Vagina (tissue), 2 donors: Measurements from ENCODE around the gene ZSWIM3. TPM values are rescaled to one million over a fixed set of nuclear protein-coding genes. Genes with fewer than 3 reads are reported as not detected.

ENCODE experiments used
- DNase-seq, 2 donors: peaks; one replicate each; pipeline ENCODE4 v3.0.0-alpha.2; 2017; ENCODE audit errors: extremely low spot score in 2 of 2
- H3K27ac ChIP-seq: fragments of 200-600 bp; sonication (generic); one replicate; pipeline ENCODE4 v1.5.1; 2019
- H3K27me3 ChIP-seq: fragments of 200-600 bp; sonication (generic); one replicate; pipeline ENCODE4 v1.5.1; 2019
- H3K36me3 ChIP-seq, 2 donors: fragments of 200-600 bp; sonication (generic); one replicate each; pipeline ENCODE4 v1.5.1; 2017 to 2019
- H3K4me1 ChIP-seq: fragments of 200-600 bp; sonication (generic); one replicate; pipeline ENCODE4 v1.5.1; 2019
- H3K4me3 ChIP-seq, 2 donors: fragments of 200-600 bp; sonication (generic); 1 replicate in 1 of 2; 2 replicates in 1 of 2; pipeline ENCODE4 v1.5.1; 2016 to 2019
- H3K9me3 ChIP-seq: fragments of 200-600 bp; sonication (generic); one replicate; pipeline ENCODE4 v1.5.1; 2019
- POLR2A ChIP-seq, 2 donors: fragments of 450-650 bp; IDR thresholded peaks; one replicate each; pipeline ENCODE4 v1.6.1; 2017; ENCODE audit warnings: antibody characterized with exemption in 2 of 2, mild to moderate bottlenecking in 2 of 2, moderate library complexity in 2 of 2
- POLR2AphosphoS5 ChIP-seq, 2 donors: sonication (generic); formaldehyde crosslinking; IDR thresholded peaks; one replicate each; pipeline ENCODE4 v1.9.0; 2017; ENCODE audit warnings: antibody characterized with exemption in 2 of 2, mild to moderate bottlenecking in 2 of 2, low read depth in 1 of 2; ENCODE audit not compliant: insufficient read depth in 1 of 2
- intact Hi-C: fragments of 100-400 bp; cut with DNase I; formaldehyde crosslinking; loops from one replicate; pipeline ENCODE4 v1.15.1; 2023
- total RNA-seq: library from RNA; depleted of rRNA; stranded (reverse); fragments of >200 nt; gene quantifications from one replicate; pipeline ENCODE4 v1.2.3, GENCODE V29; 2016
- TF ChIP-seq, protein P1 (sequence below), 3 experiments: fragments of 450-650 bp in 2 of 3; fragments of 200-600 bp in 1 of 3; sonication (generic) in 1 of 3; IDR thresholded peaks; one replicate each; pipeline ENCODE4 v1.5.1; 2017 to 2019; ENCODE audit warnings: antibody characterized with exemption in 3 of 3, mild to moderate bottlenecking in 2 of 3, moderate library complexity in 2 of 3

Gene ZSWIM3
- total RNA-seq, 1 donor from 2014 or later: 2.9 TPM

DNA sequence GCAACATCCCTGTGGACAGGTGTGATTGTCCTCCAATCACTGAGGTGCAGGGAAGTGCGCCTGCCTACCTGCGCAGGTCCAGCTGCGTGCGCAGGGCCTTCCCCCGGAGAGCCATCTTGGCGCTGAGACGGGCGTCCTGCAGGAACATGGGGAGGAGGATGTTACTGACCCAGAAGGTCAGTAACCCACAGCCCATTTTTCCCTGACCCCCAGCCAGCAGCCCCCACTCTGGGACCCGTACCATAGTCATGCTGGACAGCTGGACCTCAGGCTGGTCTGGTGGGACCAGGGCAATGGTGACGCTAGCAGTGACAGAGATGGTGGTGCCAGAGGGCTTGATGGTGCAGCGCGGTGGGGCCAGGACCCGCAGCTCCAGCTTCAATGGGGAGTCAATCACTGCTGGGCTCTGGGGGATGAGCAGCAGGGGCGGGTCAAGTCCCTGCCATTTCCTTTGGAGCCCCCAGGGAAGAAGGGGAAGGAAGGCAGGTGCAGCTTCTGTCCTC lies 44.8 kb downstream of the ZSWIM3 start:
- Histone ChIP-seq H3K27me3 (no peaks in the 10 kb centered on the region), H3K36me3 (peaks cover 0 to 21% of the 10 kb centered on the region in 2 donors), H3K27ac (no peak overlapping the region), H3K4me3 (no peak overlapping the region), H3K9me3 (no peaks in the 10 kb centered on the region), H3K4me1 (no peaks in the 10 kb centered on the region)
- no peak for TF ChIP-seq POLR2A (IDR thresholded peaks at IDR 0.05)
- no peak for TF ChIP-seq POLR2AphosphoS5 (IDR thresholded peaks at IDR 0.05; ENCODE audit: insufficient read depth in 1 of 2, low read depth in 1 of 2)
- TF ChIP-seq, protein P1, sequence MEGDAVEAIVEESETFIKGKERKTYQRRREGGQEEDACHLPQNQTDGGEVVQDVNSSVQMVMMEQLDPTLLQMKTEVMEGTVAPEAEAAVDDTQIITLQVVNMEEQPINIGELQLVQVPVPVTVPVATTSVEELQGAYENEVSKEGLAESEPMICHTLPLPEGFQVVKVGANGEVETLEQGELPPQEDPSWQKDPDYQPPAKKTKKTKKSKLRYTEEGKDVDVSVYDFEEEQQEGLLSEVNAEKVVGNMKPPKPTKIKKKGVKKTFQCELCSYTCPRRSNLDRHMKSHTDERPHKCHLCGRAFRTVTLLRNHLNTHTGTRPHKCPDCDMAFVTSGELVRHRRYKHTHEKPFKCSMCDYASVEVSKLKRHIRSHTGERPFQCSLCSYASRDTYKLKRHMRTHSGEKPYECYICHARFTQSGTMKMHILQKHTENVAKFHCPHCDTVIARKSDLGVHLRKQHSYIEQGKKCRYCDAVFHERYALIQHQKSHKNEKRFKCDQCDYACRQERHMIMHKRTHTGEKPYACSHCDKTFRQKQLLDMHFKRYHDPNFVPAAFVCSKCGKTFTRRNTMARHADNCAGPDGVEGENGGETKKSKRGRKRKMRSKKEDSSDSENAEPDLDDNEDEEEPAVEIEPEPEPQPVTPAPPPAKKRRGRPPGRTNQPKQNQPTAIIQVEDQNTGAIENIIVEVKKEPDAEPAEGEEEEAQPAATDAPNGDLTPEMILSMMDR (IDR thresholded peaks at IDR 0.05): no peak
- DNase-seq: no peak
- intact Hi-C loops: no loop called here

DNA sequence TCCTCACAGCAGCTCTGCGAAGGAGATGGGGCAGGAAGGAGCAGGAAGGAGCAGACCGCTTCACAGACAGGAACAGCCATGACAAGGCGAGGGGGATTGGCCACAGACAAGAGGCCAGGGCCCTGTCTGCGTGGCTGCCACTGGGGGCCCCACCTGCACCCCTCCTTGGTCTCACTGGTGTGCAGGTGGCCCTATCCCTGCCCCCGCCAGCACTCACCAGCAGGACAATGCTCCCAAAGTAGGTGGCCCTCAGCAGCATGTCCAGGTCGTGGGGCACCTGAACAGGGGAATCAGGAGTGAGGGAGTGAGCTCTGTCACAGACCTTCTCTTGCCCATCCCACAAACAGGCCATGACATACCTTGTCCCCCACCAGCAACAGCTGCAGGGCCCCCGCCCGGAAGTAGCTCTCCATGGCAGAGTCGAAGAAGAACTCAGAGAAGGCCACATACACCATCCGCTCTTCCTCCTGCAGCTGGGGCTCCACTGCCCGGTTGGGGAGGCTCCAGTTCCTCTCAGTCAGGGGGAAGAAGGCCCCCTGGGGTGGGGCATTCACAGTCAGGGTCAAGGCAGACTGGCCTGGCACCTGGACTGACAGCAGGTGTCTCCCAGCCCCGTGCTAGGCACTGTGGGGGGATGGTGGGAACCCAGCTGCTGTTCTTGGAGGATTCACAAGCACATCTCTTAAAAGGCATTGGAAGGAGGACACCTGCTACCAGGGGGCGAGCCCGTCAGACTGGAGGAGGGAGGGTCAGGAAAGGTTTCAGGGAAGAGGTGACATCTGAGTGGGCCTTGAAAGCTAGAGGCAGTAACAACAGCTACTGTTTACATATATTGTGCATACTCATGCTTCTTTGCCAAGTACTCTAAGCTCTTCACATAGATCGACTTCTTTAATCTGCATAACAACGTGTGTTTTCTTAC lies 47.4 kb downstream of the ZSWIM3 start:
- TF ChIP-seq, protein P1 (IDR thresholded peaks at IDR 0.05): no peak
- no peak for TF ChIP-seq POLR2AphosphoS5 (IDR thresholded peaks at IDR 0.05; ENCODE audit: insufficient read depth in 1 of 2, low read depth in 1 of 2)
- no peak for DNase-seq
- peaks cover 5% of the 10 kb centered on the region for H3K4me1 ChIP-seq

DNA sequence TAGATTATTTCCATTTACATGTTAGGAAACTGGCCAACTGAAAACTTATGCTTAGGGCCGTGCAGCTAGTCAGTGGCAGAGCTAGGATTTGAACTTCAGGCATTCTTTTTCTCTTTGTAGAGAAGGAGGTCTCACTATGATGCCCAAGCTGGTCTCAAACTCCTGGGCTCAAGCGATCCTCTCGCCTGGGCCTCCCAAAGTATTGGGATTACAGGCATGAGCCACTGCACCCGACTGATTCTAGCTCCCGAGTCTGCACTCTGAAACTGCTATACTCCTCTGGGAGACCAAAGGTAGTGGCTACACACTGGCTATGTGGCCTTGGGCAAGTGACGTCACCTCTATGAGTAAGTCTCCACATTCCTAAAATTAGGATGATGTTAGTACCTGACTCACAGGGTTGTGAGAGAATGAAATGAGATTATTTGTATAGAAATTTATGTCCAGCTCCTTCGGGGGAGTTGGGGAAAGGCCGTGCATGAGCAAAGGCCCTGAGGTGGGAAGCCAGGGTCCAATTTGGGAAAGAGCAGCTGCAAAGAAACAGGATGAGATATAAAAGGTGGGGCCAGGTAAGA lies 48.2 kb downstream of the ZSWIM3 start:
- intact Hi-C loops: no loop called here
- DNase-seq: no peak
- Histone ChIP-seq H3K36me3 (peaks cover 0 to 12% of the 10 kb centered on the region in 2 donors), H3K27ac (no peak overlapping the region), H3K4me1 (peaks cover 12% of the 10 kb centered on the region), H3K9me3 (no peaks in the 10 kb centered on the region), H3K27me3 (no peaks in the 10 kb centered on the region), H3K4me3 (no peak overlapping the region)
- TF ChIP-seq, protein P1 (IDR thresholded peaks at IDR 0.05): no peak
- TF ChIP-seq POLR2A (IDR thresholded peaks at IDR 0.05) (no peak), POLR2AphosphoS5 (IDR thresholded peaks at IDR 0.05; ENCODE audit: insufficient read depth in 1 of 2, low read depth in 1 of 2) (no peak)

More for the DNA sequence above, 47.4 kb downstream of the ZSWIM3 start:
- Histone ChIP-seq H3K36me3 (peaks cover 0 to 12% of the 10 kb centered on the region in 2 donors), H3K9me3 (no peaks in the 10 kb centered on the region), H3K27me3 (no peaks in the 10 kb centered on the region), H3K4me3 (no peak overlapping the region), H3K27ac (no peak overlapping the region)
- intact Hi-C loops: no loop called here

DNA sequence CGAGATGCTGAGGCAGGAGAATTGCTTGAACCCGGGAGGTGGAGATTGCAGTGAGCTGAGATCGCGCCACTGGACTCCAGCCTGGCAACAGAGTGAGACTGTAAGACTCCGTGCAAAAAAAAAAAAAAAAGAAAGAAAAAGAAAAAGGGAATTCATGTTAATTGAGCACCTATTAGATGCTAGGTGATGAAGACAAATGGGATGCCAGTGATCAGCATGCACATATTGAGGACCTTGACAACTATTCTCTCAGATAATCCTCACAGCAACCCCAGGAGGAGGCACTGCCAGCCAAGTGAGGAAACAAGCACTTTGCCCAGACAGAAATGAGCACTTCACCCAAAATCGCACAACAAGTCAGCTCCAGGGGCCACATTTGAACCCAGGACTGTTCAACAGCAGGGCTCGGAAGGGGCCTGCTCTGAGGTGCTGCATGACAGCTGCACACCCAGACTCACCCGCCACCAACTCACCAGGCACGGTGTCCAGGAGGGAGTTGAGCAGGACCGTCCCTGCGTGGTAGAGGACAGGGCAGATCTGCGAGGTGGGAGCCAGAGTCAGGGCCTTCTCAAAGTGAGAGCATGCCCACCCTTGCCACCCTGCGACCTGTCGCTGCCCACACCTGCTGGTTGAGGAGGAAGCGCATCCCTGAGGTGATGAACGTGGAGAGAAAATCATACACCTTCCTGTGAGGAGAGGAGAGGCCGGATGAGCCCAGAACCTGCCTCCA lies 50.0 kb downstream of the ZSWIM3 start:
- peaks cover 0 to 8% of the 10 kb centered on the region in 2 donors for H3K36me3 ChIP-seq
- no peak for TF ChIP-seq POLR2A (IDR thresholded peaks at IDR 0.05)
- TF ChIP-seq POLR2AphosphoS5 (IDR thresholded peaks at IDR 0.05; ENCODE audit: insufficient read depth in 1 of 2, low read depth in 1 of 2): no peak
- TF ChIP-seq, protein P1 (IDR thresholded peaks at IDR 0.05): no peak
- no peaks in the 10 kb centered on the region for H3K9me3 ChIP-seq
- H3K27ac ChIP-seq: no peak overlapping the region
- no peak overlapping the region for H3K4me3 ChIP-seq
- peaks cover 26% of the 10 kb centered on the region for H3K4me1 ChIP-seq
- H3K27me3 ChIP-seq: no peaks in the 10 kb centered on the region
- intact Hi-C loops: no loop called here
- DNase-seq: no peak
